Hepatocyte (in vitro differentiated cells): ENCODE results near the gene GLP1R.

Experiments
- CTCF ChIP-seq: fragments of 200-600 bp; sonication (generic); IDR thresholded peaks from 2 replicates; pipeline ENCODE4 v1.5.1; 2016; ENCODE audit warnings: antibody characterized with exemption, mild to moderate bottlenecking; ENCODE audit not compliant: poor library complexity
- EZH2 ChIP-seq: fragments of 200-600 bp; sonication (generic); IDR thresholded peaks from 2 replicates; pipeline ENCODE4 v1.6.1; 2016; ENCODE audit warnings: antibody characterized with exemption, mild to moderate bottlenecking, borderline replicate concordance
- EZH2phosphoT487 ChIP-seq: fragments of 200-600 bp; sonication (generic); IDR thresholded peaks from one replicate; pipeline ENCODE4 v1.6.1; 2018; ENCODE audit warnings: antibody characterized with exemption, mild to moderate bottlenecking, low read depth, moderate library complexity; ENCODE audit not compliant: unreplicated experiment, severe bottlenecking

GRCh38 chr6:39068391-39068790, 19.8 kb downstream of the GLP1R start:
- TF ChIP-seq CTCF, result no peak
- TF ChIP-seq EZH2, result no peak
- no peak for TF ChIP-seq EZH2phosphoT487
